Loucy (cell line): ENCODE measurements around the gene CNTNAP2.

Source experiments
- H2AFZ ChIP-seq: fragments of 200-600 bp; sonication (generic); 2 replicates; pipeline ENCODE4 v1.6.0; 2016; ENCODE audit warnings: antibody characterized with exemption, mild to moderate bottlenecking, low read length, moderate library complexity
- H3F3A ChIP-seq: fragments of 200-600 bp; 2 replicates; pipeline ENCODE4 v1.6.0; 2016; ENCODE audit warnings: antibody characterized with exemption, low read depth, mild to moderate bottlenecking
- H3K27me3 ChIP-seq: fragments of 200-600 bp; sonication (generic); 2 replicates; pipeline ENCODE4 v1.6.1; 2014; ENCODE audit warnings: low read length, mild to moderate bottlenecking; ENCODE audit not compliant: insufficient read depth, poor library complexity, severe bottlenecking
- H3K36me3 ChIP-seq: fragments of 200-600 bp; sonication (generic); 2 replicates; pipeline ENCODE4 v1.6.1; 2016; ENCODE audit warnings: low read length; ENCODE audit not compliant: insufficient read depth
- H3K4me1 ChIP-seq: fragments of 200-600 bp; sonication (generic); 2 replicates; pipeline ENCODE4 v1.5.1; 2014; ENCODE audit warnings: low read length, mild to moderate bottlenecking; ENCODE audit not compliant: insufficient read depth, poor library complexity, severe bottlenecking
- H3K4me2 ChIP-seq: fragments of 200-600 bp; sonication (generic); 2 replicates; pipeline ENCODE4 v1.6.0; 2014; ENCODE audit warnings: antibody characterized with exemption, low read length, low read depth, mild to moderate bottlenecking; ENCODE audit not compliant: poor library complexity, severe bottlenecking
- H3K4me3 ChIP-seq: fragments of 200-600 bp; sonication (generic); 2 replicates; pipeline ENCODE4 v1.5.1; 2014; ENCODE audit warnings: low read length, mild to moderate bottlenecking, mixed read lengths; ENCODE audit not compliant: poor library complexity, severe bottlenecking
- H3K79me2 ChIP-seq: fragments of 200-600 bp; sonication (generic); 2 replicates; pipeline ENCODE4 v1.6.1; 2014; ENCODE audit warnings: low read length; ENCODE audit not compliant: insufficient read depth
- H3K9ac ChIP-seq: fragments of 200-600 bp; sonication (generic); 2 replicates; pipeline ENCODE4 v1.6.0; 2014; ENCODE audit warnings: mild to moderate bottlenecking, low read depth, low read length, moderate library complexity; ENCODE audit not compliant: poor library complexity, severe bottlenecking
- H3K9me2 ChIP-seq: fragments of 200-600 bp; sonication (generic); replicated peaks from 2 replicates; pipeline ENCODE4 v1.6.1; 2016; ENCODE audit warnings: low read depth, low read length, mixed read lengths
- H3K9me3 ChIP-seq: fragments of 200-600 bp; sonication (generic); 2 replicates; pipeline ENCODE4 v1.6.1; 2014; ENCODE audit warnings: mild to moderate bottlenecking, antibody characterized with exemption, low read length, low read depth; ENCODE audit not compliant: insufficient read depth
- H4K20me1 ChIP-seq: fragments of 200-600 bp; sonication (generic); 2 replicates; pipeline ENCODE4 v1.6.0; 2014; ENCODE audit warnings: antibody characterized with exemption, low read length, mild to moderate bottlenecking; ENCODE audit not compliant: insufficient read depth, poor library complexity, severe bottlenecking
- EZH2phosphoT487 ChIP-seq: fragments of 200-600 bp; IDR thresholded peaks from 2 replicates; pipeline ENCODE4 v1.6.1; 2018; ENCODE audit warnings: antibody characterized with exemption, mild to moderate bottlenecking, moderate library complexity, borderline replicate concordance
- TF ChIP-seq, protein P1 (sequence below): fragments of 200-600 bp; sonication (generic); conservative IDR thresholded peaks from 2 replicates; pipeline ENCODE4 v1.5.1; 2014; ENCODE audit warnings: mild to moderate bottlenecking, antibody characterized with exemption, low read length

The CNTNAP2 gene

DNA sequence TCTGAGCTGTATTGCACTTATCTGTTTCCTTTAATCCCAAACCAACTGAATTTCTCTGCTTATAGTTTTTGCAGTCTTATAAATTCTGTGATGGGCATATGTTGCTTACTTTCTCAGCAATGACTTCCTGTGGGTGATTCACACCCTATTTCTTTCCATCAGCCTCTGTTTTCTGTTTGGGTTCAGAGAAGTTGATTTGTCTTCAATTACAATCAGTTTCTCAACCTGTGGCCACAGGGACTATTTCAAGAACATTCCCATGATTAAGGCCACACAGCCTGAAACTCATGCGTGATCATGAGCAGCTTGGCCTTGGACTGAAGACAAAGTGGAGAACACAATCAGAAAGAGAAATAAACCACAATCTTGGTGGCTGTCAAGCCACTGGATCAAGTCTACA is 1299.4 kb downstream of the CNTNAP2 start:
- Histone ChIP-seq H3K4me1 (no peaks in the 10 kb centered on the region), H4K20me1 (no peaks in the 10 kb centered on the region), H3K36me3 (no peaks in the 10 kb centered on the region), H3K9ac (no peak overlapping the region), H3K4me3 (no peak overlapping the region), H2AFZ (no peak overlapping the region), H3K79me2 (no peaks in the 10 kb centered on the region), H3K27me3 (no peaks in the 10 kb centered on the region), H3K4me2 (no peak overlapping the region), H3K9me3 (no peaks in the 10 kb centered on the region), H3K9me2 (no peaks in the 10 kb centered on the region), H3F3A (no peaks in the 10 kb centered on the region)
- no peak for TF ChIP-seq EZH2phosphoT487
- TF ChIP-seq, protein P1, sequence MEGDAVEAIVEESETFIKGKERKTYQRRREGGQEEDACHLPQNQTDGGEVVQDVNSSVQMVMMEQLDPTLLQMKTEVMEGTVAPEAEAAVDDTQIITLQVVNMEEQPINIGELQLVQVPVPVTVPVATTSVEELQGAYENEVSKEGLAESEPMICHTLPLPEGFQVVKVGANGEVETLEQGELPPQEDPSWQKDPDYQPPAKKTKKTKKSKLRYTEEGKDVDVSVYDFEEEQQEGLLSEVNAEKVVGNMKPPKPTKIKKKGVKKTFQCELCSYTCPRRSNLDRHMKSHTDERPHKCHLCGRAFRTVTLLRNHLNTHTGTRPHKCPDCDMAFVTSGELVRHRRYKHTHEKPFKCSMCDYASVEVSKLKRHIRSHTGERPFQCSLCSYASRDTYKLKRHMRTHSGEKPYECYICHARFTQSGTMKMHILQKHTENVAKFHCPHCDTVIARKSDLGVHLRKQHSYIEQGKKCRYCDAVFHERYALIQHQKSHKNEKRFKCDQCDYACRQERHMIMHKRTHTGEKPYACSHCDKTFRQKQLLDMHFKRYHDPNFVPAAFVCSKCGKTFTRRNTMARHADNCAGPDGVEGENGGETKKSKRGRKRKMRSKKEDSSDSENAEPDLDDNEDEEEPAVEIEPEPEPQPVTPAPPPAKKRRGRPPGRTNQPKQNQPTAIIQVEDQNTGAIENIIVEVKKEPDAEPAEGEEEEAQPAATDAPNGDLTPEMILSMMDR = no peak

- Histone ChIP-seq H3K9me3 (no peaks in the 10 kb centered on the region), H3F3A (no peaks in the 10 kb centered on the region), H3K9me2 (no peaks in the 10 kb centered on the region), H3K27me3 (no peaks in the 10 kb centered on the region), H3K9ac (no peak overlapping the region), H3K4me2 (no peak overlapping the region), H3K4me3 (no peak overlapping the region), H3K36me3 (no peaks in the 10 kb centered on the region), H2AFZ (no peak overlapping the region), H3K4me1 (no peaks in the 10 kb centered on the region), H3K79me2 (no peaks in the 10 kb centered on the region), H4K20me1 (no peaks in the 10 kb centered on the region)
- TF ChIP-seq, protein P1 = no peak
- no peak for TF ChIP-seq EZH2phosphoT487
These were observed 1302.4 kb downstream of the CNTNAP2 start for GRCh38 chr7:147418966-147419365.

- Histone ChIP-seq H3K4me3 (no peak overlapping the region), H3K27me3 (no peaks in the 10 kb centered on the region), H3K36me3 (no peaks in the 10 kb centered on the region)
These were observed 1307.3 kb downstream of the CNTNAP2 start for GRCh38 chr7:147423875-147424274.

More at GRCh38 chr7:147423875-147424274, 1307.3 kb downstream of the CNTNAP2 start:
- H3K4me2 ChIP-seq = no peak overlapping the region
- no peaks in the 10 kb centered on the region for H3K4me1 ChIP-seq
- H3F3A ChIP-seq = no peaks in the 10 kb centered on the region
- H3K9me2 ChIP-seq = no peaks in the 10 kb centered on the region
- H3K9ac ChIP-seq = no peak overlapping the region
- no peaks in the 10 kb centered on the region for H4K20me1 ChIP-seq
- H3K9me3 ChIP-seq = 0 out of 2 replicates have a peak, but pooled peaks cover 4% of the 10 kb centered on the region
- no peak overlapping the region for H2AFZ ChIP-seq
- no peaks in the 10 kb centered on the region for H3K79me2 ChIP-seq
- TF ChIP-seq, protein P1 = no peak
- no peak for TF ChIP-seq EZH2phosphoT487
